Measurements from ENCODE around the gene IRF2BP2. TPM values are rescaled to one million over a fixed set of nuclear protein-coding genes. Genes with fewer than 3 reads are reported as not detected.

Gene IRF2BP2
- total and polyA plus RNA-seq, 10 of the 15 experiments (the other 5 are each of a cell fraction or from before 2014, with no cell fraction given) = 7.5 to 114 (median 52.3) TPM

DNA sequence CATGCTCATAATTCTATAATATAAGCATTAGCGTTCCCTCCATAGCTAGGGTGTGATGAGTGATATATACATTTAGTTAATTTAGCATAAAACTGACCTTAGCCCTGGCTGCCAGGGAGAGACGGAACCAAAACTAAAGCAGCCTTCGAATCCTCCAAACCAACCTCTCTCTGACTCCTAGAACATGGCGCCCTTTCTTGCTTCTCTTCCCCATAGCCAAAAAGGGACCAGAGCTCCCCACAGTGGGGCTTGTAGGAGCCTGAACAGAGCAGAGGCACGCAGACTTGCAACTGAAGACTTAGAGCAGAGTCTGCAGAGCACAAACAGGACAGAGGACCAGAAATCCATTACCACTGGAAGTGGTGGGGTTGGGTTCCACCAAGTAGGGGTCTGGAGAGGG is 17.7 kb downstream of the IRF2BP2 start:
- TF ChIP-seq, protein P1, sequence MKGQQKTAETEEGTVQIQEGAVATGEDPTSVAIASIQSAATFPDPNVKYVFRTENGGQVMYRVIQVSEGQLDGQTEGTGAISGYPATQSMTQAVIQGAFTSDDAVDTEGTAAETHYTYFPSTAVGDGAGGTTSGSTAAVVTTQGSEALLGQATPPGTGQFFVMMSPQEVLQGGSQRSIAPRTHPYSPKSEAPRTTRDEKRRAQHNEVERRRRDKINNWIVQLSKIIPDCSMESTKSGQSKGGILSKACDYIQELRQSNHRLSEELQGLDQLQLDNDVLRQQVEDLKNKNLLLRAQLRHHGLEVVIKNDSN (IDR thresholded peaks at IDR 0.05; ENCODE audit: borderline replicate concordance, extremely low read length, insufficient read depth, low read depth, low read length) = no peak
- TF ChIP-seq SIX5 (IDR thresholded peaks at IDR 0.05; ENCODE audit: low read depth, low read length, severe bottlenecking) (no peak), KDM1A (IDR thresholded peaks at IDR 0.05; ENCODE audit: borderline replicate concordance) (no peak), CHD2 (IDR thresholded peaks at IDR 0.05; ENCODE audit: borderline replicate concordance, low read depth, low read length) (no peak), ZZZ3 (IDR thresholded peaks at IDR 0.05; ENCODE audit: control insufficient read depth, insufficient read length, low read depth) (no peak), ZNF384 (IDR thresholded peaks at IDR 0.05; ENCODE audit: borderline replicate concordance, low read depth, low read length) (no peak), KLF5 (IDR thresholded peaks at IDR 0.05; ENCODE audit: partially characterized antibody) (no peak), CHD1 (IDR thresholded peaks at IDR 0.05; ENCODE audit: low read depth, low read length) (no peak), ZSCAN29 (IDR thresholded peaks at IDR 0.05) (no peak), CBX3 (IDR thresholded peaks at IDR 0.05; ENCODE audit: borderline replicate concordance, low read depth) (no peak), SREBF2 (IDR thresholded peaks at IDR 0.05; ENCODE audit: low read length) (no peak), HDGF (IDR thresholded peaks at IDR 0.05) (no peak), TARDBP (IDR thresholded peaks at IDR 0.05; ENCODE audit: borderline replicate concordance) (no peak)
- TF ChIP-seq, protein P2, sequence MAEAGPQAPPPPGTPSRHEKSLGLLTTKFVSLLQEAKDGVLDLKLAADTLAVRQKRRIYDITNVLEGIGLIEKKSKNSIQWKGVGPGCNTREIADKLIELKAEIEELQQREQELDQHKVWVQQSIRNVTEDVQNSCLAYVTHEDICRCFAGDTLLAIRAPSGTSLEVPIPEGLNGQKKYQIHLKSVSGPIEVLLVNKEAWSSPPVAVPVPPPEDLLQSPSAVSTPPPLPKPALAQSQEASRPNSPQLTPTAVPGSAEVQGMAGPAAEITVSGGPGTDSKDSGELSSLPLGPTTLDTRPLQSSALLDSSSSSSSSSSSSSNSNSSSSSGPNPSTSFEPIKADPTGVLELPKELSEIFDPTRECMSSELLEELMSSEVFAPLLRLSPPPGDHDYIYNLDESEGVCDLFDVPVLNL (IDR thresholded peaks at IDR 0.05; ENCODE audit: low read depth, low read length) = no peak
- FAIRE-seq (no peak), ATAC-seq (no peak), DNase-seq (ENCODE audit: low read depth, low spot score) (no peak)
- in situ Hi-C loops (cut with MboI) (no loop called here), intact Hi-C loops (cut with micrococcal nuclease; ENCODE audit: unreplicated experiment) (no loop called here)
- Histone ChIP-seq H3K79me2 (ENCODE audit: control insufficient read depth, insufficient read depth, low read length) (no peaks in the 10 kb centered on the region), H3K36me3 (ENCODE audit: control insufficient read depth in 2 of 2, insufficient read depth in 2 of 2, low read length in 1 of 2) (no peaks in the 10 kb centered on the region; a peak in 1 of 4 replicates), H4K20me1 (ENCODE audit: control insufficient read depth, insufficient read depth) (no peaks in the 10 kb centered on the region), H3K9ac (ENCODE audit: control insufficient read depth, insufficient read depth, low read length) (no peak overlapping the region), H2AFZ (ENCODE audit: control insufficient read depth, low read depth, low read length) (no peak overlapping the region), H3K4me3 (no peak overlapping the region), H3K9me3 (replicated peaks; ENCODE audit: control insufficient read depth, insufficient read depth, low read length) (no peaks in the 10 kb centered on the region), H3K4me1 (ENCODE audit: control insufficient read depth, insufficient read depth, low read length) (no peaks in the 10 kb centered on the region), H3K4me2 (ENCODE audit: control insufficient read depth, insufficient read depth) (no peak overlapping the region), H3K27ac (ENCODE audit: control insufficient read depth, insufficient read depth) (no peak overlapping the region), H3K27me3 (replicated peaks in 1 of 2; ENCODE audit: control insufficient read depth in 2 of 2, insufficient read depth in 2 of 2, low read length in 1 of 2) (no peaks in the 10 kb centered on the region)
- no TSS peak for BruUV-seq (replicated peaks)
- ChIA-PET POLR2A (interaction anchor here (1.2 kb wide), 1 partner anchor 88 kb away, joined by 7 read pairs; no protein-coding TSS in a partner anchor), SMC1A (ENCODE audit: uncharacterized antibody, unreplicated experiment) (interaction anchor here (1.6 kb wide), 1 partner anchor 105 kb away, joined by 5 read pairs; no protein-coding TSS in a partner anchor), RAD21 (ENCODE audit: unreplicated experiment) (interaction anchor here (0.6 kb wide), 1 partner anchor 801 kb away, joined by 4 read pairs; no protein-coding TSS in a partner anchor), CTCF (interaction anchor here (0.7 to 1.3 kb wide), 2 partner anchors 9 to 63 kb away, joined by 3 read pairs; no protein-coding TSS in a partner anchor)
- 75% methylated on average over 5 of the region's 5 CpGs for WGBS (ENCODE audit: insufficient coverage, insufficient replicate concordance, low lambda C conversion rate, missing lambda C conversion rate)
